ENCODE data around the gene TTF2. TPM values are rescaled to one million over a fixed set of nuclear protein-coding genes. Genes with fewer than 3 reads are reported as not detected.
A peak's percentile ranks its signal among the peaks of the same experiment; 100 is the strongest.

Gene TTF2
- total RNA-seq, 3 donors from 2014 or later, result 21.5 to 35.4 (median 30.2) TPM

DNA sequence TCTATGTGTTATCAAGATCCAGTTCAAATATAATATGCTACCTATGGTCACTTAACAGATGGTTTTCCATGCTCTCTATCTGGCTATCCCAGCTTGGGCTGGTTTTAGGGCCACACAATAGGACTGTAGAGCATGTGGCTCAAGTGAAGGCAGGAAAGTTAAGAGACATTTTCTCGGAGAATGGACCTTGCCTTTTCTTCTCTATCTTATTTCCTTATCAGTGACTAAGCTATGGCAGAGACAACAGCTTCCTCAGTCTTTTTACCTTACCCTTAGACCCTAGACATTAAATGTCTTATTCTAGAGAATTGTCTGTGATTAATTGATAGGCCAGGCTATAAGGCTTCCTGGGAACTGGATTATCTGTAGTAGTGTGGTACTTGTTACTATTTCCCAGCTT, 30.4 kb upstream of the TTF2 start:
- intact Hi-C loops (cut with DNase I, micrococcal nuclease), result no loop called here
- Histone ChIP-seq H3K4me3 (no peak overlapping the region), H3K9me3 (no peaks in the 10 kb centered on the region), H3K4me1 (ENCODE audit: low read depth) (no peaks in the 10 kb centered on the region), H3K36me3 (ENCODE audit: low read depth) (no peaks in the 10 kb centered on the region)
- ATAC-seq (peak; percentile 38), DNase-seq (no peak)
- TF ChIP-seq, protein P1, sequence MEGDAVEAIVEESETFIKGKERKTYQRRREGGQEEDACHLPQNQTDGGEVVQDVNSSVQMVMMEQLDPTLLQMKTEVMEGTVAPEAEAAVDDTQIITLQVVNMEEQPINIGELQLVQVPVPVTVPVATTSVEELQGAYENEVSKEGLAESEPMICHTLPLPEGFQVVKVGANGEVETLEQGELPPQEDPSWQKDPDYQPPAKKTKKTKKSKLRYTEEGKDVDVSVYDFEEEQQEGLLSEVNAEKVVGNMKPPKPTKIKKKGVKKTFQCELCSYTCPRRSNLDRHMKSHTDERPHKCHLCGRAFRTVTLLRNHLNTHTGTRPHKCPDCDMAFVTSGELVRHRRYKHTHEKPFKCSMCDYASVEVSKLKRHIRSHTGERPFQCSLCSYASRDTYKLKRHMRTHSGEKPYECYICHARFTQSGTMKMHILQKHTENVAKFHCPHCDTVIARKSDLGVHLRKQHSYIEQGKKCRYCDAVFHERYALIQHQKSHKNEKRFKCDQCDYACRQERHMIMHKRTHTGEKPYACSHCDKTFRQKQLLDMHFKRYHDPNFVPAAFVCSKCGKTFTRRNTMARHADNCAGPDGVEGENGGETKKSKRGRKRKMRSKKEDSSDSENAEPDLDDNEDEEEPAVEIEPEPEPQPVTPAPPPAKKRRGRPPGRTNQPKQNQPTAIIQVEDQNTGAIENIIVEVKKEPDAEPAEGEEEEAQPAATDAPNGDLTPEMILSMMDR (IDR thresholded peaks at IDR 0.05), result no peak

DNA sequence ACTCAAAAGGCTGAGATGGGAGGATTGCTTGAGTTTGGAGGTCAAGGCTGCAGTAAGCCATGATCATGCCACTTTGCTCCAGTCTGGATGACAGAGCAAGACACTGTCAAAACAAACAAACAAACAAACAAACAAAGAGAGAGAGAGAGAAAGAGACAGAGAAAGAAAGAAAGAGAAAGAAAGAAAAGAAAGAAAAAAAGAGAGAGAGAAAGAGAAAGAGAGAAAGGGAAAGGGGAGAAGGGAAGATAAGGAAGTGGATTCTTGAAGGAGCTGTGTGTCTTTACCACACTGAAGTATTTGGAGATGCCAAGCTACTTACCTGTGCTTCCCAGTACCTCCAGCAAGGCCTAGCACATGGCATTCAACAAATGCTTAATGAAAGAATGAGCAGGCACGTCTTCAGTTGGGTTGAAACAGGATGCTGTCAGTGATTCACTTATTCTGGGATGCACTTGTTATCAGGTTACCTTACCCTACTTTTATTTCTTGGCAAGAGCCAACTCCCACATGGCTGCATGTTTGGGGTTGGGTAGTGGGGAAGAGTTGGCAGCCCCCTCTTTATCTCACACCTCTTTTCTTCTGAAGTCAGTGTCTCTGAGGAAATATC, 29.8 kb upstream of the TTF2 start:
- DNase-seq (no peak), ATAC-seq (no peak)
- intact Hi-C loops (cut with DNase I, micrococcal nuclease), result no loop called here
- TF ChIP-seq, protein P1 (IDR thresholded peaks at IDR 0.05), result no peak
- Histone ChIP-seq H3K4me3 (no peak overlapping the region), H3K36me3 (ENCODE audit: low read depth) (no peaks in the 10 kb centered on the region), H3K9me3 (no peaks in the 10 kb centered on the region), H3K4me1 (ENCODE audit: low read depth) (no peaks in the 10 kb centered on the region)

DNA sequence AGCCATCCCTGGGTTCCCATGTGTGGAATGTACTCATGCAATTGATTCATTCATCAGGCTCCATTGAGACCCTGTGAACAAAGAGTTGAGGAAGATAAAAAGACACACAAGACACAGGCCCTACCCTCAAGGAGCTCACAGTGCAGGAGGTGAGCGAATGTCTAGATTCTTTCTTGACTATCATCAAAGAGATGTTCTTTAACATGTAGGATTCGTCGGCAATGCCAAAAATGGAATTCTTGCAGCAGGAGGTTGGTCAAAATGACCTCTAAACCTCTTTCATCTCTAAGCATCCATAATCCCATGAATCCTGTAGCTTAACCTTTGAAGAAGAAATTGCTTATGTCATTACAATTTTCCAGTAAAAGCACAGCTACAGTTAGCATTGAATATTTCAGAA, 27.9 kb upstream of the TTF2 start:
- DNase-seq (no peak), ATAC-seq (no peak)
- Histone ChIP-seq H3K9me3 (no peaks in the 10 kb centered on the region), H3K4me3 (no peak overlapping the region), H3K4me1 (ENCODE audit: low read depth) (no peaks in the 10 kb centered on the region), H3K36me3 (ENCODE audit: low read depth) (no peaks in the 10 kb centered on the region)
- TF ChIP-seq, protein P1 (IDR thresholded peaks at IDR 0.05), result no peak
- intact Hi-C loops (cut with DNase I, micrococcal nuclease), result no loop called here

DNA sequence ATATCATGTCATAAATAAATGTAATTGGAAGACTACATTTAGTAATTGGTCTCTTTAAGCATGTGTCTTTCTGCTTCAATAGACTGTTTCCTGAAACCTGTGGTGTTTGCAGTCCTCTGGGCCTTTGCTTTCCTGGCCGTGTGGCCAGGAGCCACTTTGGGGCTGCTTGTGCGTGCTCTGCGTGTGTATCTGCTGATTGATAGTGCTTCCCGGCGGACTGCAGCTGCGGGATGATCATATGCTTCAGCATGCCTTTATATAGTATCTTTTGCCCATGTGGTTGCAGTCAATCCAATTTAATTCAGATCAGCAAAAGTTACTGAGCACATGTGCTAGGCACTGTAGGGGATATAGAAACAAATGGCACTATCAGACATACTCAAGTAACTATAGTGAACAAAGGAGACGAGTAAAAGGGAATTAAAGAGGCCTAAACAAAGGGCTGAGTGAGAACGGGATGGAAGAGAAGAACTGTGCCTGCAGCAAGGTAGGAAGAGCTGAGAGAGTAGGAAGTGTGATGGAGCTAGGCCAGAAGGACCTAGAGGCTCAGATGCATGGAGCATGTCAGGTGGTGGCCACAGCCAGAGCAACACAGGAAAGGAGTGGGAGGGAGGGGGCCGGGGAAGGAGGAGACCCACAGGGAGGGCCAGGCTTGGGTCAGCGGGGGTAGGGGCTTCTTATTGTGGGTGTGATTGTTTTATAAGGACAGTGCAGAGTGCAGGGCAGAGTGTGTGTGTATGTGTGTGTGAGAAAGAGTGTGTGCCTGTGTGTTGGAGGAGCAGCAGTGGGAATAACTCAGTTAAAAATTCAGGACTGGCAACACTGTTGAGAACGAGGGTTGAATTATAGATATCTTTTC, 27.2 kb upstream of the TTF2 start:
- Histone ChIP-seq H3K4me3 (no peak overlapping the region), H3K36me3 (ENCODE audit: low read depth) (no peaks in the 10 kb centered on the region), H3K4me1 (ENCODE audit: low read depth) (no peaks in the 10 kb centered on the region), H3K9me3 (no peaks in the 10 kb centered on the region)
- ATAC-seq (no peak), DNase-seq (no peak)
- intact Hi-C loops (cut with DNase I, micrococcal nuclease), result no loop called here
- TF ChIP-seq, protein P1 (IDR thresholded peaks at IDR 0.05), result no peak

DNA sequence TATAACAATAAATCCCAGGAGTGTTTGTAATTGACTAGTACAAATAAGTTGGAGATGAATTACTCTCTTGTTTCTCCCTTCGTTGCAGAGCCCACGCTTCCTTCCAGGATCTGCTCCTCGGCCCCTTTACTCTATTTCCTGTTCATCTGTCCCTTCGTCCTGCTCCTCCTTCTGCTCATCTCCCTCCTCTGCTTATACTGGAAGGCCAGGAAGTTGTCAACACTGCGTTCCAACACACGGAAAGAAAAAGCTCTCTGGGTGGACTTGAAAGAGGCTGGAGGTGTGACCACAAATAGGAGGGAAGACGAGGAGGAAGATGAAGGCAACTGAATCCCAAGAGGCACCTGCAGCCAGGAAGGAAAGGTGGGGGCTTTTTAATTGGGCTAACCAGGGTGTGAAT, 26.4 kb upstream of the TTF2 start:
- Histone ChIP-seq H3K4me3 (no peak overlapping the region), H3K9me3 (no peaks in the 10 kb centered on the region), H3K4me1 (ENCODE audit: low read depth) (no peaks in the 10 kb centered on the region), H3K36me3 (ENCODE audit: low read depth) (no peaks in the 10 kb centered on the region)
- ATAC-seq (no peak), DNase-seq (no peak)
- TF ChIP-seq, protein P1 (IDR thresholded peaks at IDR 0.05), result no peak
- intact Hi-C loops (cut with DNase I, micrococcal nuclease), result no loop called here

Measured in mucosa of descending colon (tissue), 3 donors.